Central memory CD8-positive, alpha-beta T cell (primary cell): ENCODE data around the gene NAB1.
A peak's percentile ranks its signal among the peaks of the same experiment; 100 is the strongest.

ENCODE experiments used
- ATAC-seq: fragments of 150-1000 bp; cut with Tn5 transposase; replicated peaks from 2 replicates; pipeline ENCODE4 v1.10.0; 2022; ENCODE audit warnings: mild to moderate bottlenecking, moderate FRiP score, moderate number of reproducible peaks; ENCODE audit not compliant: poor library complexity, severe bottlenecking; ENCODE audit errors: extremely low read depth
- DNase-seq, 2 donors: peaks; one replicate each; pipeline ENCODE4 v3.0.0; 2021; ENCODE audit warnings: low spot score in 2 of 2
- H3K27ac Mint-ChIP-seq: one replicate; pipeline ENCODE4 v1.8.0; 2022; ENCODE audit warnings: low read depth, mild to moderate bottlenecking, moderate library complexity, mixed read lengths
- H3K27me3 Mint-ChIP-seq: one replicate; pipeline ENCODE4 v1.8.0; 2022; ENCODE audit warnings: mixed read lengths
- H3K36me3 Mint-ChIP-seq: one replicate; pipeline ENCODE4 v1.8.0; 2022; ENCODE audit warnings: mild to moderate bottlenecking, moderate library complexity, mixed read lengths; ENCODE audit not compliant: insufficient read depth
- H3K4me1 Mint-ChIP-seq: one replicate; pipeline ENCODE4 v1.8.0; 2022; ENCODE audit warnings: mixed read lengths
- H3K4me3 Mint-ChIP-seq: one replicate; pipeline ENCODE4 v1.8.0; 2022; ENCODE audit warnings: mild to moderate bottlenecking, moderate library complexity, mixed read lengths
- H3K9me3 Mint-ChIP-seq: one replicate; pipeline ENCODE4 v1.8.0; 2022; ENCODE audit warnings: mixed read lengths

NAB1 gene

DNA sequence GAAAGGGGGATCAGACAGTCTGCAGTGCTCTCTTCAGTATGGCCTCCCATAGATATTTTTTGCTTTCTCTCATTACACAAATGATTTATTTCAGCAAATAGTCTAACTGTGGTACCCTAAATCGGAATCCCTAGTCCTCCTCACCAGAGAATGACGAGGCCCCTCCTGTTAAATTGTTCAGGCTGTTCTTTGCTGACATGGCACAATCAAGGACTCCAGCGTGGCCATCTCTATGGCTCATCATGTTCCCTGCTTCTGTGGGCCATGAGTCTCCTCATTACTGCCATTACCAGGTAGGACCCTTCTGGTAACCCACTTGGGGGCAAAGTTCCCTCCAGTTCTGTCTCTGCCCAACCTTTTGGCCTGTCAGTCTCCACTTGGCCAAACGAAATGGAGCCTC is 62.2 kb downstream of the NAB1 start:
- Mint-ChIP-seq H3K36me3 (no peaks in the 10 kb centered on the region), H3K27ac (no peak overlapping the region), H3K4me1 (no peaks in the 10 kb centered on the region), H3K4me3 (no peak overlapping the region), H3K9me3 (peaks cover 5% of the 10 kb centered on the region), H3K27me3 (no peaks in the 10 kb centered on the region)
- no peak for DNase-seq
- ATAC-seq: no peak

DNA sequence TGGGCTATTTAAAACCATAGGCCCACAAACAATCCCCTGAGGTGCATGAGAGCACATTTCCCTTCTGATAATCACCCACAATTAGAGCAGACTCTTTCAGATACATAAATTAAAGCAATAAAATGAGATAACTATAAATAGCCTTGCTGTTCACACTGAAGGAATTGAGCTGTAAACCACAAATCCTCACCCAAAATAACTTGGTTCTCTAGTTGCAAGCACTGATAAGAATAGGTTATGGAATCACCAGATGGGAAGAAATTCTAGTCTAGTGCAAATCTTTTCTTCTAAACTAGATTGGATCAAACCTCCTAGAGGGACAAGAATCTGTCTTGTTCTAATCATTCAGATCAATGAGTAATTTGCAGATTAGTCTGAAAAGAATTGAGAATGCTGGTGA is 64.6 kb downstream of the NAB1 start:
- H3K27me3 Mint-ChIP-seq: no peaks in the 10 kb centered on the region
- DNase-seq: no peak
- H3K27ac Mint-ChIP-seq: no peak overlapping the region
- H3K9me3 Mint-ChIP-seq: peaks cover 2% of the 10 kb centered on the region
- ATAC-seq: no peak
- H3K36me3 Mint-ChIP-seq: no peaks in the 10 kb centered on the region
- no peak overlapping the region for H3K4me3 Mint-ChIP-seq
- H3K4me1 Mint-ChIP-seq: peaks cover 5% of the 10 kb centered on the region

DNA sequence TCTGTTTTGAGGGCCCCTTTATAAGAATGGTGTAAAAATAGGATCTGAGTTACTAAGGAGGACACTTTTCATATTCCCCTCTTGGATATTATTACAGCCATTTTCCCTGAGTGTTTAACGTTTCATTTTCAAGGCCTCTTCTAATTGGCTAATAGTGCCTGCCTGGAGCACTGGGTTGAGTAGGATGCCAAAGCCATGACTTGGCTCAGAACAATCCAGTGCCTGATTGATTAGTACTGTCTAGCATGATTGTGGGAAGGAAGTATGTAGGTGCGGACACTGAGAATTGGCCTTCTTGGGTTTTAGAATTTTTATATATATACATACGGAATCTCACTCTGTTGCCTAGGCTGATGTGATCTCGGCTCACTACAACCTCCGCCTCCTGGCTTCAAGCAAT is 66.1 kb downstream of the NAB1 start:
- no peak overlapping the region for H3K27ac Mint-ChIP-seq
- H3K9me3 Mint-ChIP-seq: no peaks in the 10 kb centered on the region
- H3K27me3 Mint-ChIP-seq: peaks cover 8% of the 10 kb centered on the region
- H3K4me1 Mint-ChIP-seq: peaks cover 7% of the 10 kb centered on the region
- ATAC-seq (no peak), DNase-seq (no peak)
- H3K36me3 Mint-ChIP-seq: no peaks in the 10 kb centered on the region
- no peak overlapping the region for H3K4me3 Mint-ChIP-seq

DNA sequence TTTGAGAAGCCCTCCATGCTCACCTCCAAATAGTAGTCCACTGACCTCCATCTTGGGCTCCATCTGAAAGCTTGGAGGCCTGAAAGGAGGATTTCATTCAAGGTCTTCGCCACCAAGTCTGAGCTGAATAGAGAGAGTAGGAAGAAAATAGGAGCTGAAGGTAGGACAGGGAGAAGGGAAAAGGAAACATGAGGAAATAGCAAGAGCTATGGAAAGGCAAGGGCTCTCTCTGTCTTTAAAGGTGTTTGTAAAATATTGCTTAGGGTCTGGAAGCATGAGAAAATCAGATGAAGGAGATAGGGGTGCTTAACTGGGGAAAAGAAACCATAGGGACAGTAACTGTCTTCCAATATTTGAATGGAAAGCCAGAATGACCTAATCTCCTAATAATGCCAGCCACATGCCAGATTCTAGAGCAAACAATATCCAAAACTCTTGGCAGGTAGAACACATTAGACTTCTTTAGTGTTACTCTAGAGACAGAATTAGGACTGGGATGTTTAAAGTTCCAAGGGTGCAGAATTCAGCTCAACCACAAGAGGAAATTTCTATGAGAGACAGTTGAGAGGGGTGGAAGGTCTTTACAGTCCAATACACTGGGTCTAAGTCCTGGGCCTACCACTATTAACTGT is 67.4 kb downstream of the NAB1 start:
- no peak for ATAC-seq
- Mint-ChIP-seq H3K27ac (no peak overlapping the region), H3K36me3 (no peaks in the 10 kb centered on the region), H3K4me1 (peaks cover 7% of the 10 kb centered on the region), H3K27me3 (peaks cover 12% of the 10 kb centered on the region), H3K9me3 (no peaks in the 10 kb centered on the region), H3K4me3 (no peak overlapping the region)
- no peak for DNase-seq

DNA sequence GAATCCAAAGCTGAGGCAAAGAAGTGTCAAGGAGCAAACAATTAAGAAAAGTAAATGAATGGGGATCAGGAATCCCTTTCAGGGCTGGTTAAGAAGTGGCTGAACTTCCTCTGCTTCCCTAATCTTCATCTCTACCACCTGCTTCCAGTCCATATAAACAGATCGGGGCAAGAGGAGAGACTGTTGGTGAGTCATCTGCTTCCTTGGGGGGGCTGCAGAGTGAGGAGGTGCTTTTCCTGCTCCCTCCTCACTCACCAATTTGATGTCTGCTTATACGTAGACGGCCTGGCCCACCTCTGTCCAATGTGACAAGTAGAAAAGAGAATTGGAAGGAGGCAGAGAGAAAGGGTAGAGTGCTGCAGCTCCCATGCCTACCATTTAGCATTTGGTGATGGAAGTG is 68.4 kb downstream of the NAB1 start:
- peaks cover 12% of the 10 kb centered on the region for H3K27me3 Mint-ChIP-seq
- no peaks in the 10 kb centered on the region for H3K9me3 Mint-ChIP-seq
- H3K36me3 Mint-ChIP-seq: no peaks in the 10 kb centered on the region
- H3K4me1 Mint-ChIP-seq: peaks cover 12% of the 10 kb centered on the region
- no peak for ATAC-seq
- DNase-seq: no peak
- no peak overlapping the region for H3K4me3 Mint-ChIP-seq
- no peak overlapping the region for H3K27ac Mint-ChIP-seq

DNA sequence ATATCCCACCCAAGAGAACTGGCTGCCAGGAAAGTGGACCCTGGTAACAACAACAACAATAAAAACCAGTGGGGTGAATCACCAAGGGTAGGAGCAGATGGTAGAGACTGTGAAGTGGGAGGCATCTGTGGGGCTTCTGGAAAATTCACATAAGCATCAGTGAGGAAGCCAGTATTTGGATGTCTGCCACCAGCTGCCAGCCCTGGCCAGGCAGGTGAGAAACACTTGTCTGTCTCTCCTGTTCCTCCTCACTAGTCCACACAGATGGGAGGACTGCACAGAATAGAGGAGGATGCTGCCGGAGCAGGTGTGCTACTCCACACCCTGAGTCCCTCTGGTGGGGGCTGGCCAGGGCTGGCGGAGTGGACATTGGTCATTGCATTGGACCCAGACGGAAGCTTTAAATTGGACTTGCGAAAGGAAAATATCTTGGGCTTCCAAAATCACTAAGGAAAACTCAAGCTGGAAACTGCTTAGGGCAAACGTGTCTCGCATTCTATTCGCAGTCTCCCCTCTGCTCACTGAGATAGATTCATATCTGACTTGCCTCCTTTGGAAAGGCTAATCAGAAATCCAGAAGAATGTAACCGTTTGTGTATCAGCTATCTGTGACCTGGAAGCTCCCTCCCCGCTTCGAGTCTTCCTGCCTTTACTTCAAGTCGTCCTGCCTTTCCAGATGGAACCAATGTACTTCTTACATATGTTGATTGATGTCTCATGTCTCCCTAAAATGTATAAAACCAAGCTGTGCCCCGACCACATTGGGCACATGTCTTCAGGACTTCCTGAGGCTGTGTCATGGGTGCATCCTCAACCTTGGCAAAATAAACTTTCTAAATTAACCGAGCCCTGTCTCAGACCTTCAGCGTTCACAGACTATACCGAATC is 69.1 kb downstream of the NAB1 start:
- peaks cover 12% of the 10 kb centered on the region for H3K27me3 Mint-ChIP-seq
- H3K27ac Mint-ChIP-seq: no peak overlapping the region
- H3K36me3 Mint-ChIP-seq: no peaks in the 10 kb centered on the region
- DNase-seq: no peak
- ATAC-seq: no peak
- peaks cover 15% of the 10 kb centered on the region for H3K4me1 Mint-ChIP-seq
- H3K4me3 Mint-ChIP-seq: no peak overlapping the region
- no peaks in the 10 kb centered on the region for H3K9me3 Mint-ChIP-seq

DNA sequence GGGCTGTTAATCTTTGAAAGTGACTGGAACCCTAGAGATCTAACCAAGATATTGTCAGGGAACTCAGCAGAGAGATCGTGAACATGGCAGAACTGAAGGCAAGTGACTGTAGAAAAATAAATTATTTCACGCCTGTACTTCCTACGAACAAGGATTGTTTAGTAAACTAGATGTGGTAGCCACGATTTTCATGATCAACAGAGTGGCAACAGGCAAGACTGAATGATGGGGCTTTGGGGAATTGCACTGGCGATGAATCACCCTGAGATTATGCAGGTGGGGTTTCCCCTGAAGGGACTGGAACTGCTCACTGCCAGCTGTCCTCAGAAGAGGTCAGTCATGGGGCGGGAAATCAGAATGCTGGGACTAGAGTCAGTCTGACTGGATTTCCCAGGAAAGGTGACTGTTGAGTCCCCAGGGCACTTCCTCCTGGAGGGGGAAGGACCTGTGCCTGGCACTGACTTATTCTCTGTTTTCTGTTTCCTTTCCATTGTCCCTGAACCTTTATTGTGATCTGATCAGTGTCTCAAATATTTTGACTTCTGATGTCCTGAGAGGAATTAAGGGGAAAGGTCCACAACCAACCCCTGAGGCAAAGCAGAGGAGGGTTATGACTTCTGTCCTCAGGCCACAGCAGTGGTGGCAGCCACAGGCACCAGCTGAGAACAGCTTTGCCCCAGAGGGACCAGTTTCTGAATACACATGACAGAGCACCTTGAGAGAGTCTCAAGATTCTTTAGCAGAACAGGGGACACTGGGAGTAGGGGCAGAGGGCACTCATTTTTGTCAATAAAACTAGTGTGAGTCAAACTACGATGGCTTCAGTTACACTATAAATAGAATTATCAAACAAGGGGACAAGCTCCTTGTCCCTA is 70.0 kb downstream of the NAB1 start:
- no peak for DNase-seq
- H3K36me3 Mint-ChIP-seq: no peaks in the 10 kb centered on the region
- peak; percentile 31 for ATAC-seq
- no peaks in the 10 kb centered on the region for H3K9me3 Mint-ChIP-seq
- H3K27ac Mint-ChIP-seq: no peak overlapping the region
- H3K4me3 Mint-ChIP-seq: no peak overlapping the region
- peaks cover 15% of the 10 kb centered on the region for H3K4me1 Mint-ChIP-seq
- H3K27me3 Mint-ChIP-seq: peaks cover 12% of the 10 kb centered on the region

DNA sequence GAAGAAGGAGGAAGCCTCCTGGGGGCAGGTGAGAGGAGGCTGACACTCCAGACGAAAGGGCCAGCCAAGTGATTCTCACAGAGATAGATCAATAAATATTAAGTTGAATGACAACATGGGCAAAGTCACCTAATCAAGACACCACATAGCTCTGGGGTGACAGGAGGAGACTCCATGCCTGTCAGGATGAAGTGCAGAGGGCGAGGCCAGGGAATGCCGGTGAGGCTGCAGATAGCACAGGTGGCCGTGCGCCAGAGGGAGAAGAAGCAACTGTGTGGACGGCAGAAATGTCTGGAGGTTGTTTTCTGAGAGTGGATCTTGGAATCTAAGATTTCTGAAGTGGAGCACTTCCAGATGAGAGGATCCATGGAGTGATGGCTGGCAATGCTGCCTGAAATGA is 71.4 kb downstream of the NAB1 start:
- peaks cover 15% of the 10 kb centered on the region for H3K4me1 Mint-ChIP-seq
- no peak for DNase-seq

DNA sequence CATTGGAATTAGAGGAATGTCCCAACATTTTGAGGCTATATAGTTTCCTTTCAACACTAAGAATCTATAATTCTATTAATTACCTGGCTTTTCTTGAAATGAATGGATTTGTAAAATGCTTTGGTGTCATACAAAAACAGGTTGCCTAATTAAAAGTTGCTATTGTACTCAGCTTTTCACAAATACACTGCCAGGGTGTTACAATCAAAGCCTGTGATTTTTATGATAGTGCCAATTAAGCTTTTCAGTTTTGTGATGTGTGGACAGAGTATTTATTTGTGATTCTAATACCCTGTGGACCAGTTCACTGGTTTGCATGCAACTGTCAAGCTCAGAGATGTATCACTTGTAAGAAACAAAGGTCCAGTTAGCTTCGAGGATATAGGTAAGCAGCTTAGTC is 71.8 kb downstream of the NAB1 start:
- Mint-ChIP-seq H3K36me3 (no peaks in the 10 kb centered on the region), H3K9me3 (no peaks in the 10 kb centered on the region)

More for the DNA sequence above, 71.4 kb downstream of the NAB1 start:
- no peak for ATAC-seq
- Mint-ChIP-seq H3K9me3 (no peaks in the 10 kb centered on the region), H3K4me3 (no peak overlapping the region), H3K27ac (no peak overlapping the region), H3K36me3 (no peaks in the 10 kb centered on the region), H3K27me3 (peaks cover 12% of the 10 kb centered on the region)

DNA sequence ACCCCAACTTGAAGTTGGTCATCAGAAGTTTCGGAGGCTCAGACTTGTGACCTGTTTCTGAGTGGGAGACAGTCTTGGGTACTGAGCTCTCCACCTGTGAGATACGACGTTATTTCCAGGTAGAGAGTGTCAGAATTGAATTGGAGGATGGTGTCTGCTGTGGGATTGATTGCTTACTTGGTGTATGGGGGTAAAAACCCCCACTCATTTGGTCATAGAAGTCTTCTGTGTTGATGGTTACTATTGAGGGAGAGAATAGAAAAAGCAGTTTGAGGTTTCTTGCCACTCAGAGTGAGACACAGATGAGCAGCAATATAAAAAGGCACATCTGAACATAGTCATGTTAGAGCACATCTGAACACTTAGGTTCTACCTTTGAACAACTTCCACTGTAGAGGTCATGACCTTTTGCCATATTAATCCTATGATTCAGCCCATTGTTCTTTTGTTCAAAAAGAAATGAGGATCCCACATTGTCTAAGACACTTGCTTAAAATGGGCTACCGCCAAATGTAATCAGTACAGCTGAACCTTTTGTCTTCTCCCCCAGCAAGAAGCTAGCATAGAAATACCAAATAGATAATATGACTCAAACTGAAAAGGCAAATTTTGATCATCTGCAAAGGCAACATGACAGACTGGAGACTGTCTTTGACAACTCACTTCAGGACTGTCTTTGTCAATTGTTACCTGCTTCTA is 73.3 kb downstream of the NAB1 start:
- no peak for ATAC-seq
- DNase-seq: no peak
- peaks cover 12% of the 10 kb centered on the region for H3K27me3 Mint-ChIP-seq
- no peaks in the 10 kb centered on the region for H3K36me3 Mint-ChIP-seq
- no peak overlapping the region for H3K4me3 Mint-ChIP-seq
- H3K9me3 Mint-ChIP-seq: no peaks in the 10 kb centered on the region
- H3K4me1 Mint-ChIP-seq: peaks cover 15% of the 10 kb centered on the region
- H3K27ac Mint-ChIP-seq: no peak overlapping the region

More for the DNA sequence above, 71.8 kb downstream of the NAB1 start:
- no peak overlapping the region for H3K4me3 Mint-ChIP-seq
- H3K27me3 Mint-ChIP-seq: peaks cover 12% of the 10 kb centered on the region
- DNase-seq (no peak), ATAC-seq (no peak)
- no peak overlapping the region for H3K27ac Mint-ChIP-seq
- peaks cover 15% of the 10 kb centered on the region for H3K4me1 Mint-ChIP-seq

DNA sequence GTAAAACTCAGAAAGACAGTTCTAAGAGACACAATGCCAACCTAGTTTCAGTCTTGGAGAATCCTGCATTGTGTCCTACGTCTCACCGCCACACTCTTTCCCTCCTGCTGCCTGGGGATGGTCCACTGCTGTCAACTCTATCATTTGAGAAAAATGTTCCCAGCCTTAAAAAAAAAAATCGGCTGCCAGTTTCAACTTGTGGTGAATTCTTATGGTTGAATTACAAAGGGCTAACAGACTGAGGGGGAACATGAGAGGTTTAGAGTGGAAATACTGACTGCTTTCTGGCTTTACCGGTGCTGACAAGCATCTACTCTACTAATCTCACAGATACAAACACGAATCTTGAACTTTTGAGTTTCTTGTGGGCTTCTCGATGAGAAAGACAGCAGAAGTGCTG is 74.0 kb downstream of the NAB1 start:
- peaks cover 15% of the 10 kb centered on the region for H3K4me1 Mint-ChIP-seq
- no peak for ATAC-seq
- H3K27me3 Mint-ChIP-seq: peaks cover 12% of the 10 kb centered on the region
- no peak overlapping the region for H3K4me3 Mint-ChIP-seq
- no peaks in the 10 kb centered on the region for H3K36me3 Mint-ChIP-seq
- H3K9me3 Mint-ChIP-seq: no peaks in the 10 kb centered on the region
- no peak overlapping the region for H3K27ac Mint-ChIP-seq
- no peak for DNase-seq

DNA sequence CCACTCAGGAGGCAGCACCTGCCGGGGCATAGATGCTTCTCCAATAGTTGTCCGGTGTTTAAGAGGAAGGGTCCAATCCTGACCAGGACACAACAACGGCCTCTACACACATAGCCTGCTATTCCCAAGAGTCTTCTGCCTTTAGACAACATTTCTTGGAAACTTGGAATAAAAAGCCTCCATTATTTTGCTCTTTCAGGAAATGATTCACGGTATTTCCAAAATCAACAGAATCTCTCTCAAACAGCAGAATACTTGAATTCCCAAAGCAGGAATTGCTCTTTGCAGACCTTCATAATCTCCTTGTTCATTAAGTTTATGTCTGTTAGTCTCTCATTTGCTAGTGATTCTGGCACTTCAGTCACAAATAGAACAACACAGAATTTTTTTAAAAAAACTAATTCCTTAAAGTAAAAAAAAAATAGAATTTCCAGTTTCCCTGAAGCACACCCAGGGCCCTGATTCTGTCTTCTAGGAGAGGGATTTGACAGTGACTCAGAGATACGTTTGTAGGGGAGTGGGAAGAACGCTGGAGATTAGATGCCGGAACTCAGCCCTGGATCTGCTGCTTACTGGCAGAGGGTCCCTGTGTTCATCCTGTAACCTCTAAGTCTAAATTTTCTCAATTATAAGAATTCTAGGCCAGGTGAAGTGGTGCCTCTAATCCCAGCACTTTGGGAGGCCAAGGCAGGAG is 74.7 kb downstream of the NAB1 start:
- no peak for ATAC-seq
- no peak for DNase-seq
- H3K27ac Mint-ChIP-seq: no peak overlapping the region
- peaks cover 12% of the 10 kb centered on the region for H3K27me3 Mint-ChIP-seq
- H3K4me3 Mint-ChIP-seq: no peak overlapping the region
- no peaks in the 10 kb centered on the region for H3K9me3 Mint-ChIP-seq
- no peaks in the 10 kb centered on the region for H3K36me3 Mint-ChIP-seq
- H3K4me1 Mint-ChIP-seq: peaks cover 10% of the 10 kb centered on the region
